Measurements from ENCODE around the gene MARCHF10.

DNA sequence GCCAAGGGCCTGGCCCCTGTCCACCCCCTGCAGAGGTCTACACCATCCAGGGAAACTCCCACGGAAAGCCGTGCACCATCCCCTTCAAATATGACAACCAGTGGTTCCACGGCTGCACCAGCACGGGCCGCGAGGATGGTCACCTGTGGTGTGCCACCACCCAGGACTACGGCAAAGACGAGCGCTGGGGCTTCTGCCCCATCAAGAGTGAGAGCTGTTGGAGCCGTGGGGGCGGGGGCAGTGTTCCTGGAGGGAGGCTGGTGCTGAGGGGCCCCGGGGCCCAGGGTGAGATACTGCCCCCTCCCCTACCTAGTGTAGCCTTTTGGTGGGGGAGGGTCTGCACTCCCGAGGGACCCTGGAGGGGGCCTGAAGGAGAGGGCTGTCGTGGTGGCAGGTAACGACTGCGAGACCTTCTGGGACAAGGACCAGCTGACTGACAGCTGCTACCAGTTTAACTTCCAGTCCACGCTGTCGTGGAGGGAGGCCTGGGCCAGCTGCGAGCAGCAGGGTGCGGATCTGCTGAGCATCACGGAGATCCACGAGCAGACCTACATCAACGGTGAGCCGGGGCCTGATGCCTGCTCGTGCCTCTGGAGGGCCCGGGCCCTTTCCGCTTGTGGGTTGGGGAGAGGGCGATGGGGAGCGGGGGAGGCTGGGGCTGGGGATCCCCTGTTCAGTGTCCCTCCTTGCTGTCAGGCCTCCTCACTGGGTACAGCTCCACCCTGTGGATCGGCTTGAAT, 141.9 kb downstream of the MARCHF10 start:
- TF ChIP-seq, protein P1, sequence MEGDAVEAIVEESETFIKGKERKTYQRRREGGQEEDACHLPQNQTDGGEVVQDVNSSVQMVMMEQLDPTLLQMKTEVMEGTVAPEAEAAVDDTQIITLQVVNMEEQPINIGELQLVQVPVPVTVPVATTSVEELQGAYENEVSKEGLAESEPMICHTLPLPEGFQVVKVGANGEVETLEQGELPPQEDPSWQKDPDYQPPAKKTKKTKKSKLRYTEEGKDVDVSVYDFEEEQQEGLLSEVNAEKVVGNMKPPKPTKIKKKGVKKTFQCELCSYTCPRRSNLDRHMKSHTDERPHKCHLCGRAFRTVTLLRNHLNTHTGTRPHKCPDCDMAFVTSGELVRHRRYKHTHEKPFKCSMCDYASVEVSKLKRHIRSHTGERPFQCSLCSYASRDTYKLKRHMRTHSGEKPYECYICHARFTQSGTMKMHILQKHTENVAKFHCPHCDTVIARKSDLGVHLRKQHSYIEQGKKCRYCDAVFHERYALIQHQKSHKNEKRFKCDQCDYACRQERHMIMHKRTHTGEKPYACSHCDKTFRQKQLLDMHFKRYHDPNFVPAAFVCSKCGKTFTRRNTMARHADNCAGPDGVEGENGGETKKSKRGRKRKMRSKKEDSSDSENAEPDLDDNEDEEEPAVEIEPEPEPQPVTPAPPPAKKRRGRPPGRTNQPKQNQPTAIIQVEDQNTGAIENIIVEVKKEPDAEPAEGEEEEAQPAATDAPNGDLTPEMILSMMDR (IDR thresholded peaks at IDR 0.05) = no peak
- no peak for TF ChIP-seq POLR2A (IDR thresholded peaks at IDR 0.05)

Measured in breast epithelium (tissue), 3 donors.